ENCODE results near the gene CPNE6. TPM values are rescaled to one million over a fixed set of nuclear protein-coding genes. Genes with fewer than 3 reads are reported as not detected.
A peak's percentile ranks its signal among the peaks of the same experiment; 100 is the strongest.

CPNE6 gene
- total and polyA plus RNA-seq, 12 donors: 0.07 to 1.4 (median 0.22) TPM; not detected in 7

GRCh38 chr14:24126939-24127338 lies 55.6 kb downstream of the CPNE6 start:
- no peak overlapping the region for H3K27ac ChIP-seq
- H3K9me3 ChIP-seq (replicated peaks in 1 of 3): no peaks in the 10 kb centered on the region
- no peak for TF ChIP-seq POLR2A (IDR thresholded peaks at IDR 0.05)
- peaks cover 16 to 21% of the 10 kb centered on the region in 2 donors for H3K4me1 ChIP-seq (replicated peaks in 1 of 2)
- H3K36me3 ChIP-seq (replicated peaks in 1 of 2): peaks cover 0 to 18% of the 10 kb centered on the region in 2 donors
- H3K27me3 ChIP-seq: no peaks in the 10 kb centered on the region
- no peak overlapping the region for H3K4me3 ChIP-seq
- intact Hi-C loops (cut with DNase I): no loop called here
- no peak for DNase-seq

- Histone ChIP-seq H3K27ac (peak overlapping the region in 1 of 5 donors; percentile 45), H3K4me3 (no peak overlapping the region), H3K36me3 (replicated peaks in 1 of 2) (peaks cover 0 to 10% of the 10 kb centered on the region in 2 donors), H3K27me3 (no peaks in the 10 kb centered on the region), H3K9me3 (replicated peaks in 1 of 3) (no peaks in the 10 kb centered on the region), H3K4me1 (replicated peaks in 1 of 2) (peaks cover 18 to 24% of the 10 kb centered on the region in 2 donors)
- intact Hi-C loops (cut with DNase I): no loop called here
- 66 to 86% (median 79%) methylated on average over 2 of the region's 2 CpGs for WGBS, 4 donors
- TF ChIP-seq, protein P1, sequence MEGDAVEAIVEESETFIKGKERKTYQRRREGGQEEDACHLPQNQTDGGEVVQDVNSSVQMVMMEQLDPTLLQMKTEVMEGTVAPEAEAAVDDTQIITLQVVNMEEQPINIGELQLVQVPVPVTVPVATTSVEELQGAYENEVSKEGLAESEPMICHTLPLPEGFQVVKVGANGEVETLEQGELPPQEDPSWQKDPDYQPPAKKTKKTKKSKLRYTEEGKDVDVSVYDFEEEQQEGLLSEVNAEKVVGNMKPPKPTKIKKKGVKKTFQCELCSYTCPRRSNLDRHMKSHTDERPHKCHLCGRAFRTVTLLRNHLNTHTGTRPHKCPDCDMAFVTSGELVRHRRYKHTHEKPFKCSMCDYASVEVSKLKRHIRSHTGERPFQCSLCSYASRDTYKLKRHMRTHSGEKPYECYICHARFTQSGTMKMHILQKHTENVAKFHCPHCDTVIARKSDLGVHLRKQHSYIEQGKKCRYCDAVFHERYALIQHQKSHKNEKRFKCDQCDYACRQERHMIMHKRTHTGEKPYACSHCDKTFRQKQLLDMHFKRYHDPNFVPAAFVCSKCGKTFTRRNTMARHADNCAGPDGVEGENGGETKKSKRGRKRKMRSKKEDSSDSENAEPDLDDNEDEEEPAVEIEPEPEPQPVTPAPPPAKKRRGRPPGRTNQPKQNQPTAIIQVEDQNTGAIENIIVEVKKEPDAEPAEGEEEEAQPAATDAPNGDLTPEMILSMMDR (IDR thresholded peaks at IDR 0.05): no peak
- no peak for TF ChIP-seq POLR2A (IDR thresholded peaks at IDR 0.05)
- no peak for DNase-seq
Observed at GRCh38 chr14:24127673-24128072, 56.3 kb downstream of the CPNE6 start.

Other genes starting within 250 kb of the CPNE6 start
- gene DHRS4, start 117.8 kb upstream of the CPNE6 start, total RNA-seq: 10 to 100 TPM; 26.1 to 77.5 (median 47.0) TPM
- gene DHRS4, start 117.8 kb upstream of the CPNE6 start, polyA plus RNA-seq: 10 to 100 TPM; 41.0 to 53.3 (median 52.7) TPM
- 10 to 100 TPM; 14.8 to 56.4 (median 33.5) TPM for gene DHRS4L2, start 82.6 kb upstream of the CPNE6 start, total RNA-seq
- gene DHRS4L2, start 82.6 kb upstream of the CPNE6 start, polyA plus RNA-seq: 10 to 100 TPM; 41.5 to 52.3 (median 45.7) TPM
- 1 to 10 TPM in 2 of 9 donors, under 1 TPM in 6, not detected in 1; 0.17 to 1.1 (median 0.68) TPM for gene CARMIL3, start 19.6 kb upstream of the CPNE6 start, total RNA-seq
- gene CARMIL3, start 19.6 kb upstream of the CPNE6 start, polyA plus RNA-seq: 1 to 10 TPM in 2 of 3 donors, under 1 TPM in 1; 0.73 to 5.8 (median 1.7) TPM
- 10 to 100 TPM in 7 of 9 donors, 1 to 10 TPM in 2; 4.4 to 37.0 (median 18.4) TPM for gene PCK2, start 22.7 kb downstream of the CPNE6 start, total RNA-seq
- gene PCK2, start 22.7 kb downstream of the CPNE6 start, polyA plus RNA-seq: 10 to 100 TPM in 2 of 3 donors, 1 to 10 TPM in 1; 7.9 to 17.9 (median 10.5) TPM
- gene DCAF11, start 43.2 kb downstream of the CPNE6 start, total RNA-seq: 100 to 1,000 TPM in 8 of 9 donors, 10 to 100 TPM in 1; 88.9 to 401 (median 143) TPM
- gene DCAF11, start 43.2 kb downstream of the CPNE6 start, polyA plus RNA-seq: 10 to 100 TPM; 40.4 to 94.0 (median 42.3) TPM
- 10 to 100 TPM in 1 of 9 donors, 1 to 10 TPM in 8; 3.3 to 20.2 (median 4.7) TPM for gene NRL, start 43.4 kb downstream of the CPNE6 start, total RNA-seq
- 1 to 10 TPM; 2.2 to 3.5 (median 3.1) TPM for gene NRL, start 43.4 kb downstream of the CPNE6 start, polyA plus RNA-seq
- 10 to 100 TPM in 4 of 9 donors, 1 to 10 TPM in 5; 6.5 to 15.7 (median 9.7) TPM for gene FITM1, start 59.1 kb downstream of the CPNE6 start, total RNA-seq
- gene FITM1, start 59.1 kb downstream of the CPNE6 start, polyA plus RNA-seq: 10 to 100 TPM in 2 of 3 donors, 1 to 10 TPM in 1; 4.6 to 25.7 (median 13.4) TPM
- gene PSME1, start 64.6 kb downstream of the CPNE6 start, total RNA-seq: 100 to 1,000 TPM; 208 to 359 (median 277) TPM
- 100 to 1,000 TPM; 205 to 386 (median 313) TPM for gene PSME1, start 64.6 kb downstream of the CPNE6 start, polyA plus RNA-seq
- 10 to 100 TPM; 22.5 to 65.7 (median 40.5) TPM for gene EMC9, start 70.0 kb downstream of the CPNE6 start, total RNA-seq
- 100 to 1,000 TPM in 2 of 3 donors, 10 to 100 TPM in 1; 21.6 to 149 (median 127) TPM for gene EMC9, start 70.0 kb downstream of the CPNE6 start, polyA plus RNA-seq
- gene PSME2, start 75.0 kb downstream of the CPNE6 start, total RNA-seq: 100 to 1,000 TPM; 107 to 362 (median 191) TPM
- 100 to 1,000 TPM; 388 to 752 (median 687) TPM for gene PSME2, start 75.0 kb downstream of the CPNE6 start, polyA plus RNA-seq
- 100 to 1,000 TPM in 1 of 9 donors, 10 to 100 TPM in 8; 32.8 to 165 (median 59.7) TPM for gene RNF31, start 75.9 kb downstream of the CPNE6 start, total RNA-seq
- gene RNF31, start 75.9 kb downstream of the CPNE6 start, polyA plus RNA-seq: 100 to 1,000 TPM in 2 of 3 donors, 10 to 100 TPM in 1; 59.3 to 351 (median 198) TPM
- 100 to 1,000 TPM in 4 of 9 donors, 10 to 100 TPM in 5; 32.4 to 119 (median 98.3) TPM for gene IRF9, start 89.7 kb downstream of the CPNE6 start, total RNA-seq
- gene IRF9, start 89.7 kb downstream of the CPNE6 start, polyA plus RNA-seq: 100 to 1,000 TPM; 118 to 151 (median 129) TPM
- 10 to 100 TPM in 4 of 9 donors, 1 to 10 TPM in 5; 1.3 to 18.5 (median 9.4) TPM for gene REC8, start 100.5 kb downstream of the CPNE6 start, total RNA-seq
- 100 to 1,000 TPM in 1 of 3 donors, 10 to 100 TPM in 1, 1 to 10 TPM in 1; 3.6 to 111 (median 38.9) TPM for gene REC8, start 100.5 kb downstream of the CPNE6 start, polyA plus RNA-seq
- gene IPO4, start 117.3 kb downstream of the CPNE6 start, total RNA-seq: 10 to 100 TPM; 29.7 to 84.9 (median 45.4) TPM
- 10 to 100 TPM; 19.1 to 43.2 (median 23.8) TPM for gene IPO4, start 117.3 kb downstream of the CPNE6 start, polyA plus RNA-seq
- gene TM9SF1, start 123.9 kb downstream of the CPNE6 start, total RNA-seq: 100 to 1,000 TPM in 2 of 9 donors, 10 to 100 TPM in 7; 60.0 to 123 (median 90.4) TPM
- 10 to 100 TPM; 43.7 to 67.2 (median 56.1) TPM for gene TM9SF1, start 123.9 kb downstream of the CPNE6 start, polyA plus RNA-seq
- gene TSSK4, start 134.1 kb downstream of the CPNE6 start, total RNA-seq: under 1 TPM in 1 of 9 donors, not detected in 8; 0.46 TPM
- gene TSSK4, start 134.1 kb downstream of the CPNE6 start, polyA plus RNA-seq: under 1 TPM in 1 of 3 donors, not detected in 2; 0.07 TPM
- 10 to 100 TPM; 32.9 to 68.6 (median 56.5) TPM for gene CHMP4A, start 141.9 kb downstream of the CPNE6 start, total RNA-seq
- gene CHMP4A, start 141.9 kb downstream of the CPNE6 start, polyA plus RNA-seq: 100 to 1,000 TPM in 2 of 3 donors, 10 to 100 TPM in 1; 71.1 to 118 (median 104) TPM
- gene MDP1, start 144.5 kb downstream of the CPNE6 start, total RNA-seq: 10 to 100 TPM; 20.3 to 53.7 (median 28.6) TPM
- 10 to 100 TPM; 32.2 to 40.2 (median 39.4) TPM for gene MDP1, start 144.5 kb downstream of the CPNE6 start, polyA plus RNA-seq
- 100 to 1,000 TPM; 154 to 454 (median 216) TPM for gene NEDD8, start 160.8 kb downstream of the CPNE6 start, total RNA-seq
- gene NEDD8, start 160.8 kb downstream of the CPNE6 start, polyA plus RNA-seq: 100 to 1,000 TPM; 136 to 448 (median 215) TPM
- 100 to 1,000 TPM in 8 of 9 donors, 10 to 100 TPM in 1; 92.5 to 188 (median 131) TPM for gene GMPR2, start 161.4 kb downstream of the CPNE6 start, total RNA-seq
- gene GMPR2, start 161.4 kb downstream of the CPNE6 start, polyA plus RNA-seq: 100 to 1,000 TPM in 1 of 3 donors, 10 to 100 TPM in 2; 70.6 to 103 (median 98.0) TPM
- gene TINF2, start 171.1 kb downstream of the CPNE6 start, total RNA-seq: 100 to 1,000 TPM in 5 of 9 donors, 10 to 100 TPM in 4; 76.3 to 216 (median 101) TPM
- gene TINF2, start 171.1 kb downstream of the CPNE6 start, polyA plus RNA-seq: 100 to 1,000 TPM in 2 of 3 donors, 10 to 100 TPM in 1; 57.8 to 179 (median 103) TPM
- 1 to 10 TPM in 3 of 9 donors, under 1 TPM in 5, not detected in 1; 0.28 to 1.4 (median 0.88) TPM for gene TGM1, start 191.6 kb downstream of the CPNE6 start, total RNA-seq
- 1 to 10 TPM in 2 of 3 donors, under 1 TPM in 1; 0.44 to 2.7 (median 2.2) TPM for gene TGM1, start 191.6 kb downstream of the CPNE6 start, polyA plus RNA-seq
- 10 to 100 TPM; 26.0 to 40.0 (median 32.3) TPM for gene RABGGTA, start 200.0 kb downstream of the CPNE6 start, total RNA-seq
- gene RABGGTA, start 200.0 kb downstream of the CPNE6 start, polyA plus RNA-seq: 100 to 1,000 TPM in 1 of 3 donors, 10 to 100 TPM in 2; 15.7 to 124 (median 90.7) TPM
- gene DHRS1, start 228.2 kb downstream of the CPNE6 start, total RNA-seq: 10 to 100 TPM; 11.4 to 68.1 (median 36.1) TPM
- 10 to 100 TPM; 19.8 to 38.7 (median 37.6) TPM for gene DHRS1, start 228.2 kb downstream of the CPNE6 start, polyA plus RNA-seq
- 10 to 100 TPM in 8 of 9 donors, 1 to 10 TPM in 1; 9.2 to 28.2 (median 18.2) TPM for gene NOP9, start 228.3 kb downstream of the CPNE6 start, total RNA-seq
- 10 to 100 TPM in 2 of 3 donors, 1 to 10 TPM in 1; 9.1 to 21.1 (median 16.8) TPM for gene NOP9, start 228.3 kb downstream of the CPNE6 start, polyA plus RNA-seq
- 10 to 100 TPM; 16.4 to 80.3 (median 40.5) TPM for gene CIDEB, start 236.4 kb downstream of the CPNE6 start, total RNA-seq
- 10 to 100 TPM; 17.5 to 73.7 (median 37.4) TPM for gene CIDEB, start 236.4 kb downstream of the CPNE6 start, polyA plus RNA-seq
- 10 to 100 TPM in 2 of 9 donors, 1 to 10 TPM in 6, under 1 TPM in 1; 0.42 to 11.1 (median 4.2) TPM for gene LTB4R2, start 238.6 kb downstream of the CPNE6 start, total RNA-seq
- 1 to 10 TPM in 2 of 3 donors, under 1 TPM in 1; 0.57 to 2.7 (median 1.8) TPM for gene LTB4R2, start 238.6 kb downstream of the CPNE6 start, polyA plus RNA-seq
- gene LTB4R, start 239.9 kb downstream of the CPNE6 start, total RNA-seq: 10 to 100 TPM in 5 of 9 donors, 1 to 10 TPM in 4; 1.4 to 21.0 (median 11.0) TPM
- 10 to 100 TPM in 2 of 3 donors, 1 to 10 TPM in 1; 9.4 to 30.2 (median 17.5) TPM for gene LTB4R, start 239.9 kb downstream of the CPNE6 start, polyA plus RNA-seq